ENCODE results near the gene NSMCE4A. TPM values are rescaled to one million over a fixed set of nuclear protein-coding genes. Genes with fewer than 3 reads are reported as not detected.

The NSMCE4A gene
- total and polyA plus RNA-seq, 2 of the 4 experiments (the other 2 are of a cell fraction): 13.4 to 33.2 TPM

DNA sequence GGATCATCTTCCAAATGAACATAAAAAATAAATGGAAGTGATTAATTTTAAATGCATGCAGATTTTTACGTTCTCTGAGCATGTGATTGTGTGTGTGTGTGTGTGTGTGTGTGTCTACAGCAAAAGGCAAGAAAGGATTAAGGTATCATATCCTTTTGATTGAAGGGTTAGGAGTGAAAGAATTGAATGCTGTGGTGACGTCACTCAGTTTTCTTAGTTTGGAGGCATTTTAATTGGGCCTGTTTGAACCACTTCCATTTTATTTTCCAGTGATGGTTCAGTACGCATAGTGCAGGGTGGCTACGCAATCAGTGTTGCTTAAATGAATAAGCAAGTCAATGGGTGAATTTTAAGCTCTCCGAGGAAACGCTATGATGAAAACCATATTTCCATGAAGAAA lies 45.2 kb upstream of the NSMCE4A start:
- Histone ChIP-seq H2BK120ac (ENCODE audit: low read depth, low read length) (no peak overlapping the region), H2BK5ac (ENCODE audit: low read depth, low read length, poor library complexity, severe bottlenecking) (no peak overlapping the region), H3K79me1 (ENCODE audit: low read depth in 1 of 2, low read length in 2 of 2) (no peaks in the 10 kb centered on the region), H3K23ac (ENCODE audit: low read depth, low read length) (no peak overlapping the region), H3K14ac (replicated peaks; ENCODE audit: low read depth, low read length) (no peak overlapping the region), H3K9me1 (ENCODE audit: insufficient read depth, low read length) (no peaks in the 10 kb centered on the region), H4K91ac (ENCODE audit: insufficient read depth, low read depth, low read length) (no peak overlapping the region), H3K4me3 (ENCODE audit: insufficient read depth, low read depth, low read length) (no peak overlapping the region), H4K8ac (ENCODE audit: low read depth in 2 of 2, low read length in 2 of 2) (no peak overlapping the region), H3K4me2 (ENCODE audit: low read depth, low read length) (no peak overlapping the region), H3K56ac (ENCODE audit: extremely low read depth, insufficient read depth, low read length) (no peak overlapping the region), H3K18ac (ENCODE audit: low read depth, low read length) (no peak overlapping the region), H3K9ac (ENCODE audit: low read depth, low read length) (no peak overlapping the region), H3K4me1 (ENCODE audit: control insufficient read depth, insufficient read depth, low read length) (no peaks in the 10 kb centered on the region), H2AFZ (replicated peaks; ENCODE audit: low read length, poor library complexity) (no peak overlapping the region), H2BK15ac (ENCODE audit: low read depth, low read length) (no peak overlapping the region), H4K20me1 (ENCODE audit: insufficient read depth, low read length) (no peaks in the 10 kb centered on the region), H3K9me3 (ENCODE audit: control insufficient read depth, insufficient read depth, low read length) (no peaks in the 10 kb centered on the region), H3K4ac (ENCODE audit: low read depth, low read length) (no peak overlapping the region), H3K36me3 (ENCODE audit: control insufficient read depth, insufficient read depth, low read length) (no peaks in the 10 kb centered on the region), H2BK20ac (ENCODE audit: low read depth, low read length) (no peak overlapping the region), H4K5ac (ENCODE audit: low read depth, low read length) (no peak overlapping the region), H2AK5ac (ENCODE audit: low read depth, low read length) (no peak overlapping the region), H3K27me3 (ENCODE audit: control insufficient read depth, insufficient read depth, low read length) (peaks cover 21% of the 10 kb centered on the region), H2AK9ac (replicated peaks; ENCODE audit: low read depth, low read length, poor library complexity) (no peak overlapping the region), H3K27ac (ENCODE audit: insufficient read depth, low read length) (no peak overlapping the region)
- DNase-seq (no peak), ATAC-seq (ENCODE audit: low read depth) (no peak)
- ChIA-PET CTCF (no interaction called here), POLR2A (ENCODE audit: unreplicated experiment) (no interaction called here)
- BruUV-seq (replicated peaks): no TSS peak
- WGBS, 2 experiments (ENCODE audit: extremely low coverage in 2 of 2, insufficient read length in 1 of 2): no CpG with 5 or more reads among the region's 6 CpGs
- in situ Hi-C loops (cut with MboI; ENCODE audit: low sequenced_read_pairs) (no loop called here), intact Hi-C loops (cut with micrococcal nuclease) (no loop called here), dilution Hi-C loops (cut with HindIII; ENCODE audit: low sequenced_read_pairs, unreplicated experiment) (no loop called here)
- no peak for TF ChIP-seq RFX5 (IDR thresholded peaks at IDR 0.05; ENCODE audit: low read depth, low read length)
- TF ChIP-seq SMC3 (IDR thresholded peaks at IDR 0.05; ENCODE audit: low read depth, low read length): no peak
- no peak for TF ChIP-seq FOS (IDR thresholded peaks at IDR 0.05; ENCODE audit: low read depth, low read length)
- TF ChIP-seq RAD21 (IDR thresholded peaks at IDR 0.05; ENCODE audit: low read length): no peak
- no peak for TF ChIP-seq POLR2A (IDR thresholded peaks at IDR 0.05; ENCODE audit: low read depth, low read length)
- TF ChIP-seq CHD1 (IDR thresholded peaks at IDR 0.05; ENCODE audit: low read depth, low read length): no peak
- no peak for TF ChIP-seq BHLHE40 (IDR thresholded peaks at IDR 0.05; ENCODE audit: low read depth, low read length)
- TF ChIP-seq MAFK (IDR thresholded peaks at IDR 0.05; ENCODE audit: low read depth, low read length): no peak
- no peak for TF ChIP-seq CEBPB (IDR thresholded peaks at IDR 0.05; ENCODE audit: low read depth, low read length)
- TF ChIP-seq MAZ (IDR thresholded peaks at IDR 0.05; ENCODE audit: borderline replicate concordance, low read depth, low read length): no peak

All from IMR-90 (cell line).